ENCODE measurements around the gene SLC22A3.

GRCh38 chr6:160303806-160304205 lies 44.4 kb upstream of the SLC22A3 start:
- TF ChIP-seq EZH2 (IDR thresholded peaks at IDR 0.05; ENCODE audit: borderline replicate concordance) (no peak), EZH2phosphoT487 (IDR thresholded peaks at IDR 0.05; ENCODE audit: low read depth, severe bottlenecking, unreplicated experiment) (no peak), CTCF (IDR thresholded peaks at IDR 0.05; ENCODE audit: poor library complexity) (no peak)

Measured in hepatocyte (in vitro differentiated cells).